MG63 (cell line): ENCODE measurements around the gene MACROD2. TPM values are rescaled to one million over a fixed set of nuclear protein-coding genes. Genes with fewer than 3 reads are reported as not detected.
A peak's percentile ranks its signal among the peaks of the same experiment; 100 is the strongest.
"Not testable (repeated sequence)": the region's sequence is repeated elsewhere in the genome, so short reads cannot be mapped to it uniquely, and the experiment has no call there.

Source experiments
- DNase-seq: peaks from one replicate; pipeline ENCODE4 v3.0.0-alpha.2; 2020
- H3K27me3 ChIP-seq: fragments of 250-450 bp; sonication (Bioruptor Pico); 2 replicates; pipeline ENCODE4 v1.5.1; 2020; ENCODE audit warnings: mild to moderate bottlenecking, moderate library complexity
- H3K36me3 ChIP-seq: fragments of 250-450 bp; sonication (Bioruptor Pico); 2 replicates; pipeline ENCODE4 v1.5.1; 2020; ENCODE audit warnings: mild to moderate bottlenecking, moderate library complexity
- H3K4me3 ChIP-seq: fragments of 250-450 bp; sonication (Bioruptor Pico); 2 replicates; pipeline ENCODE4 v1.5.1; 2020; ENCODE audit warnings: mild to moderate bottlenecking, moderate library complexity
- H3K9me3 ChIP-seq: fragments of 250-450 bp; sonication (Bioruptor Pico); 2 replicates; pipeline ENCODE4 v1.5.1; 2020; ENCODE audit warnings: mild to moderate bottlenecking, moderate library complexity
- total RNA-seq: library from RNA; depleted of rRNA; stranded (reverse); fragments of >200 nt; shearing (Covaris generic); gene quantifications from 2 replicates; pipeline ENCODE4 v1.2.3, GENCODE V29; 2014; ENCODE audit warnings: low replicate concordance

MACROD2 gene
- total RNA-seq, 1 experiment from 2014 or later = 0.66 TPM

DNA sequence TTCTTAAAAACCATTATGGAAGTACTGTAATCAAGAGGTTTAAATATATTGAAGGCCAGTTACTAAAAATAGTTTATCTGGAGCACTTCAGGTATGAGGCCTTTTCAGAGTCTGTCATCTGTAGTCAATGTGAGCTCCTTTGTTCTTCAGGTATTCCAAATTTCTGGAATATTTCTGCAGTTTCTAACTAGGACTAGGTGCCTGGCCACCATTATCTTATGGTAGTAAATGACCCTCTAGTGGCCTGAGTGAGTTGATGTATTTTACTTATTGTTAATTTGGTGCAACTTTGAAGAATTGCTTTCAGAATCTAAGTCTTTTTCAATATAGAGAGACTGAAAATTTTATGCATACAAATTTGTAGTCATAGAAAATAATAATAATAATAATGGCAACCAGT, 437.3 kb downstream of the MACROD2 start:
- Histone ChIP-seq H3K27me3 (no peaks in the 10 kb centered on the region), H3K4me3 (no peak overlapping the region), H3K36me3 (no peaks in the 10 kb centered on the region), H3K9me3 (no peaks in the 10 kb centered on the region)
- no peak for DNase-seq

DNA sequence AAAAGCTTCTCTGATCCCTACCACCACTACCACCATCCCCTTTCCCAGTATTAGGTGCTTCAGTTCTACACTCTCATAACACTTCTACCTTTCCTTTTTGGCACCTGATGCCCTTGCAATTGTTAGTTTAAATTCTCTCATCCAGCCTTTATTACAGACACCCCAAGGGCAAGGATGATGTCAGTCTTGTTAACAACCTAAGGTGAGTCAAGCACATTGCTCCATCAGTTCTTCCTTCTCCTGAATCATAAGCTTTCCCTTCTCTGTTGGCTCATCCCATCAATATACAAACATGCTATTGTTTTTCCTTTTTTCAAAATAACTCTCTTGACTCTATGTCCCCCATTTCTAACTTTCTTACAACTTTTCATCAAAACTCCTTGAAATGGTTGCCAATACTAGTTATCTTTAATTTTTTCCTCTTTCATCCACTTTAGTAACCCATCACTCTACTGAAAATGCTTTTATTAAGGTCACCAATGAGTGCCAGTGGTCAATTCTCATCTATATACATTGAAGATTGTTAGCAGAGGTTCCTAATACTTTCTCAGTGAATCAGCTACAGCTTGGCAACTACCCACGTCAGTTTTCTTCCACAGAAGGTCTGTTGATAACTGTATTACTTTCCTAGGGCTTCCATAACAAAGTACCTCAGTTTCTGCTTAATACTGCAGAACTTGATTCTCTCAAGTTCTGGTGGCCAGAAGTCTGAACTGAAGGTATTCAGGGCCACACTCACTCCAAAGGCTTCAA, 439.2 kb downstream of the MACROD2 start:
- no peaks in the 10 kb centered on the region for H3K27me3 ChIP-seq
- H3K36me3 ChIP-seq = no peaks in the 10 kb centered on the region
- peaks cover 4% of the 10 kb centered on the region; the same call in 1 of the 2 replicates for H3K9me3 ChIP-seq
- no peak overlapping the region for H3K4me3 ChIP-seq
- peak; percentile 6 for DNase-seq

DNA sequence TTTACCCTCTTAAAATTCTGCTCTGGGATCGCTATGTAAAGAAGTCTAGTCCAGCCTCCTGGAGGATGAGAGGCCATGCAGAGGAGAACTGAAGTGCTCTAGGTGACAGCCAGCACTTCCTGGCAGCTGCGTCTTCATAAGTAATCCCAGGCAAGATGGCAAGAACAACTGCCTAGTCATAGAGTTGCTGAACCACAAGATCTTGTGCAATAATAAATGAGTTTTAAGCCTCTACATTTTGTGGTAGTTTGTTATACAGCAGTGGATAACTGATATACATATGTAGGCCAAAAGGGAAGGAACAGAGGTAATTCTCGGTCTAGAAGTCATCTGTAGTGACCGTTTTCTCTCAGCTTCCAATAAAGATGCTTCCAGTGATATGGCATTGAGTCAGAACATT, 445.9 kb downstream of the MACROD2 start:
- no peaks in the 10 kb centered on the region for H3K36me3 ChIP-seq
- H3K9me3 ChIP-seq = peaks cover 4% of the 10 kb centered on the region; the same call in 1 of the 2 replicates
- H3K4me3 ChIP-seq = no peak overlapping the region
- H3K27me3 ChIP-seq = no peaks in the 10 kb centered on the region
- DNase-seq = no peak

DNA sequence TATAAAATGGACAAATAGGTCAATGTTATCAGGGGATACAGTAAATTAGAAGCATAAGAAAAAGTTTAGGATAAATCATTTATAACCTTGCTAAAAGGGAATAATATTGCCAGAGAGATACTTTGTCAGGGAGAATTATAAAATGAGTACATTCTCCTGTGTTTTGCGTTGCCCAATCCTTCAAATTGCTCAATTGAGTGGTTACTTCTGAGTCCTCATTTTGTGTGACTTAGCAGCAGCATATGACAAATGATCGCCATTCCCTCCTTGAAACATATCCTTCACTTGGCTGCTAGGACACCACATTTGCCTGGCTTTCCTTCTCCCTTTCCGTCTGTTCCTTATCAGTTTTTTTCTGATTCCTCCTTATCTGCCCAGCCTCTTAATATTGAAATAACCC, 448.8 kb downstream of the MACROD2 start:
- peaks cover under 1% of the 10 kb centered on the region; the same call in 1 of the 2 replicates for H3K9me3 ChIP-seq
- no peaks in the 10 kb centered on the region for H3K36me3 ChIP-seq
- DNase-seq = no peak
- no peak overlapping the region for H3K4me3 ChIP-seq
- H3K27me3 ChIP-seq = no peaks in the 10 kb centered on the region

DNA sequence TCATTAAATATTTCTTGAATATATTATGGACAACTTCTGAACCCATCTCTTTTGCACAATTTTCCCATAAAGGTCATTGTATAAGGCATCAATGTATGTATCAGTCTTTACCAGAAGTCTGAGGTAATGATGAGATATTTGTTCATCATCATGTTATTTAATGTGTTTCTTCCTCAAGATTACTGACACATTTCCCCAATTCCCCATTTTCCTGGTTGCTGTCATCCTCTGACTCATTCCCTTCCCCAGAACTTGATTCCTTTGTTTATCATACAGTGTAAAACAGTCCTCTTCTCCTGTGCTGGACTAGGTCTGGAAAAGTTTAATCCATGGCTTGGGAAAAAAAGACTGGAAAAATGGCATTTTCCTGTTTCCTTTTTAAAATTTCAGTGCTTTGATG, 450.0 kb downstream of the MACROD2 start:
- Histone ChIP-seq H3K27me3 (no peaks in the 10 kb centered on the region), H3K4me3 (no peak overlapping the region), H3K9me3 (no peaks in the 10 kb centered on the region), H3K36me3 (no peaks in the 10 kb centered on the region)
- DNase-seq = no peak

DNA sequence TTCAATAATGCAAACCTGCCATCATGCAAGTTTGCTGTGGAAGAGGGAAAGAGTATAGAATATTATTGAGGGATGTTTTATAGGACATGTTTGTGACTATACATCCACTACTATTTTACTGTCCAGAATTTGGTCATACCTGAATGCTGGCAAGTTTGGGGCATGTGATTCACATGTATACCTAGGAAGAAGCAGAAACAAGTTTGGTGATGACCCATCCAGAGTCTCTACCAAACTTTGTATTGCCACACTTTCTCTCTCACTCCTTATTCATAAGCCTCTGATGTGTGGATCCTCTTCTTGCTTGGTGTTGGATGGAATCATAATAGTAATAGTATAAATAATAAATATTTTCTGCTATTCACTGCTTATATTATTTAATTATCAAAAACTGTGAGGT, 450.6 kb downstream of the MACROD2 start:
- no peaks in the 10 kb centered on the region for H3K9me3 ChIP-seq
- no peak for DNase-seq
- H3K27me3 ChIP-seq = no peaks in the 10 kb centered on the region
- H3K36me3 ChIP-seq = no peaks in the 10 kb centered on the region
- no peak overlapping the region for H3K4me3 ChIP-seq

DNA sequence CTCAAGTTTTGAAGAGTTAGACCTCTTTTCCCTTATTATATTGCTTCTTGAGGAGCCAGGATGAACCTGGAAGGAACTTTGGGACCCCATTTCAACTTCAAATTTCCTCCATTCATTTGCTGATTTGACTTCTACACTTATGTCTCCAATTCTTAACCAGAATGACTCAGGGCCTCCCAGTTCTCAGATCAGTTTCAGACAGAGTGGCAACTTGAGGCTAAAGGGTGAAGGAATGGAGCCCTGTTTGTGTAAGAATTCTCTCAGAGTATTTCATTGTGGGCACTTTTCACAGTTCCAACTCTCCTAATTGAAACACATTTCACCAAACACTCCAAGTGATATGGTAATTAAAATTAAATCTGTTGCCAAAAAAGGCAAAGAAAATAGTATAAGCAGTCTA, 451.1 kb downstream of the MACROD2 start:
- Histone ChIP-seq H3K27me3 (no peaks in the 10 kb centered on the region), H3K4me3 (no peak overlapping the region), H3K9me3 (no peaks in the 10 kb centered on the region), H3K36me3 (no peaks in the 10 kb centered on the region)
- no peak for DNase-seq

DNA sequence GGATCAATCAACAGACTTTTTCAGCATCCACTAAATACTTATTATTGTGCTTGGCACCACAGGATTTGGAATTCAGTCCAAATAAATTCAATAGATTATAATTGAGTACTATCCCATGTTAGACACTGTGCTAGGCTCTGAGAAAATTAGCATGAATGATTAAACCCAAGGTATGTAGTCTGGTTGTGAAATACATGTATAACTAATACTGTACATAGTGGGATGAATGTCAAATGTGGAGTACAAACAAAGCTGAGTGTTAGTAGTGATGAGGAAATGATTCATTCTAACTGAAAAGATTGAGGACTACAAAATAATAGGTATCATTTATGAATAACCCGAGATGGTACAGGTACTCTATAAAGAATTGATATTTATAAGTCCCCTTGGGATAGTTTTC, 454.0 kb downstream of the MACROD2 start:
- H3K27me3 ChIP-seq = no peaks in the 10 kb centered on the region
- H3K9me3 ChIP-seq = no peaks in the 10 kb centered on the region
- no peak overlapping the region for H3K4me3 ChIP-seq
- H3K36me3 ChIP-seq = no peaks in the 10 kb centered on the region
- DNase-seq = no peak

DNA sequence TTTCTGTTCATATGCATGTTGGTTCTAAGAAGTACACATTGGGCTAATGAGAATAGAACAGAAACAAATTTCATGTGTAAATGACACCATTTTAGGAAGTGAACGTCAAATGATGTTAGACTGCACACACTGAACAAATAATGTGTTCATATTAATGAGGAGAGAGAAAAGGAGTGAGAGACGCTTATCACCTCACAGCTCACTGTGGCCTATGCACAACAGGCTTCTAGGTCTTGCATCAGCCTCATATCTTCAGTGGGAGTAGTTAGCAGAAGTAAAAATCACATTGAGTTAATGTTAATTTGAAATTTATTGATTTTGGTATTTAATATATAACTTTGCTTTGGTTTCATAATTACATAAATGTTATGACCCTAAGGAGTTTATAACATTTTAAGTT, 454.9 kb downstream of the MACROD2 start:
- no peaks in the 10 kb centered on the region for H3K27me3 ChIP-seq
- no peak overlapping the region for H3K4me3 ChIP-seq
- no peaks in the 10 kb centered on the region for H3K9me3 ChIP-seq
- no peaks in the 10 kb centered on the region for H3K36me3 ChIP-seq
- no peak for DNase-seq

DNA sequence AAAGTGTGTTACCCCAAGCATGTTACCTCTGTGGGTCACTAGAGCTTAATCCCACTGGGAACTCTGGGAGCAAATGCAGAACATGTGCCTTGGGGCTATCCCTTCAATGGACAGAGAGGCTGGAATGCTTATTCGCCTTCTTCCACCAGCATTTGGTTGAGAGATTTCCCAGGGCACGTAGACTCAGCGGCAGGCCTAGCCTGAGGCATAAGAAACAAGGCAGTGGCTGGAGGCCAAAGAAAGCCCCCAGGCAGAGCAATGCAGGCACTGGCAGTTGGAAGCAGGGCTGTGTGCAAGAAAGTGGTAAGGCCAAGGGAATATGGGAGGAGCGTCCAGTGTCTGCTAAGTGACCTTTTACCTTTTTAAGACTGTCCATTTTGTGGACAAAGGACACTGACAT, 456.1 kb downstream of the MACROD2 start:
- DNase-seq = no peak
- H3K9me3 ChIP-seq = no peaks in the 10 kb centered on the region
- no peak overlapping the region for H3K4me3 ChIP-seq
- no peaks in the 10 kb centered on the region for H3K36me3 ChIP-seq
- H3K27me3 ChIP-seq = no peaks in the 10 kb centered on the region

DNA sequence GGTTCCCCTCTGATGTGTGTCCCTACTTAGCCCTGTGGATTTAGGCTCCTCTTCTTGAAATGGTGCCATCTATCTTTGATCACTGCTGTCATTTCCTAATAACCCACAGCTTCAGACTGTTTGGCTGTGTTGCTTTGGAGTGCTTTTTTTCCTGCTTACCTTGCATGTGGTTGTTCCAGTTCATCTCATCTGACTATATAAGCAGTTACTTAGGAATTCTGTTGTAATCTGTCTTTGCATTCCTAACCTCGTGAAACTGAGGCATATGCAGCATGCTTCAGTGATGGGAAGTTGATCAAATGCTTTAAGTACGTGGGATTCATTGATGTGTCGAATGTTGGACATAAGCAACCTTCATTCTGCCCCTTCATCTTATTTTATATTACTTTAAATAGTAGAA, 457.9 kb downstream of the MACROD2 start:
- Histone ChIP-seq H3K27me3 (no peaks in the 10 kb centered on the region), H3K36me3 (no peaks in the 10 kb centered on the region), H3K4me3 (no peak overlapping the region), H3K9me3 (no peaks in the 10 kb centered on the region)
- DNase-seq = no peak

DNA sequence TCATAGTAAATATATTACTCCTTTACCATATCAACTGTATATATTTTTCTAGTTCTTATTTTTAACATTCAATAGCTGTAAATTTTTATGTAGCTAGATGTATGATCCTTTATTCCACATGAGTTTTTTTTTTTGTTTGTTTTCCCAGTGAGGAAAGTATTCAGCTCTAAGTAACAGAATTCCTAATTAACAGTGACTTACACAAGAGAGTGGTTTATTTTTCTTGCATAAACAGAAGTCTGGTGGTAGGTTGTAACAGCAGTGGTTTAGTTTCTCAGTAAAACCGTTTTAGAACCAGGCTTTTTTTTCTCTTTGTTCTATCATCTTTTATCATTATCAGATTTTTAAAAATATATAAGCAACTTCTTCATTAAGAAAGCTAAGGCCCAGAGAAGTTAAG, 459.0 kb downstream of the MACROD2 start:
- no peaks in the 10 kb centered on the region for H3K36me3 ChIP-seq
- H3K4me3 ChIP-seq = no peak overlapping the region
- DNase-seq = no peak
- no peaks in the 10 kb centered on the region for H3K9me3 ChIP-seq
- H3K27me3 ChIP-seq = no peaks in the 10 kb centered on the region

DNA sequence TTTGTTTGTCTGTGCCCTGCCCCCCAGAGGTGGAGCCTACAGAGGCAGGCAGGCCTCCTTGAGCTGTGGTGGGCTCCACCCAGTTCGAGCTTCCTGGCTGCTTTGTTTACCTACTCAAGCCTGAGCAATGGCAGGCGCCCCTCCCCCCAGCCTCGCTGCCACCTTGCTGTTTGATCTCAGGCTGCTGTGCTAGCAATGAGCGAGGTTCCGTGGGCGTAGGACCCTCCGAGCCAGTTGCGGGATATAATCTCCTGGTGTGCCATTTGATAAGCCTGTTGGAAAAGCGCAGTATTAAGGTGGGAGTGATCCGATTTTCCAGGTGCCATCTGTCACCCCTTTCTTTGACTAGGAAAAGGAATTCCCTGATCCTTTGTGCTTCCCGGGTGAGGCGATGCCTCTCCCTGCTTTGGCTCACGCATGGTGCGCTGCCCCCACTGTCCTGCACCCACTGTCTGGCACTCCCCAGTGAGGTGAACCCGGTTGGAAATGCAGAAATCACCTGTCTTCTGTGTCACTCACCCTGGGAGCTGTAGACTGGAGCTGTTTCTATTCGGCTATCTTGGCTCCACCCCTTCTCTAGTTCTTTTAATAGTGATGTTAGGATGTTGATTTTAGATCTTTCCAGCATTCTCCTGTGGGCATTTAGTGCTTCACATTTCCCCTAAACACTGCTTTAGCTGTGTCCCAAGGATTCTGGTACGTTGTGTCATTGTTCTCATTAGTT, 471.9 kb downstream of the MACROD2 start:
- not testable (repeated sequence) for H3K27me3 ChIP-seq, DNase-seq, H3K9me3 ChIP-seq, H3K36me3 ChIP-seq, H3K4me3 ChIP-seq

DNA sequence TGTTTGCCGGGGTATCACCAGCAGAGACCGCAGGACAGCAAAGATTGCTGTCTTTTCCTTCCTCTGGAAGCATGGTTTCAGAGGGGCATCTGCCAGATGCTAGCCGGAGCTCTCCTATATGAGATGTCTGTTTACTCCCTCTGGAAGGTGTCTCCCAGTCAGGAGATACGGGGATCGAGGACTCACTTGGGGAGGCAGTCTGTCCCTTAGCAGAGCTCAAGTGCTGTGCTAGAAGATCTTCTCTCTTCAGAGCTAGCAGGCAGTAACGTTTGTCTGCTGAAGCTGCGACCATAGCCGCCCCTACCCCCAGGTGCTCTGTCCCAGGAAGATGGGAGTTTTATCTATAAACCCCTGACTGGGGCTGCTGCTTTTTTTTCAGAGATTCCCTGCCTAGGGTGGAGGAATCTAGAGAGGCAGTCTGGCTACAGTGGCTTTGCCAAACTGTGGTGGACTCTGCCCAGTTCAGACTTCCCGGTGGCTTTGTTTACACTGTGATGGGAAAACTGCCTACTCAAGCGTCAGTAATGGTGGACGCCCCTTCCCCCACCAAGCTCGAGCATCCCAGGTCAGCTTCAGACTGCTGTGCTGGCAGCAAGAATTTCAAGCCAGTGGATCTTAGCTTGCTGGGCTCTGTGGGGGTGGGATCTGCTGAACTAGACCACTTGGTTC, 475.0 kb downstream of the MACROD2 start:
- Histone ChIP-seq H3K36me3 (no peaks in the 10 kb centered on the region), H3K27me3 (no peaks in the 10 kb centered on the region), H3K4me3 (no peak overlapping the region), H3K9me3 (no peaks in the 10 kb centered on the region)
- peak; percentile 35 for DNase-seq

DNA sequence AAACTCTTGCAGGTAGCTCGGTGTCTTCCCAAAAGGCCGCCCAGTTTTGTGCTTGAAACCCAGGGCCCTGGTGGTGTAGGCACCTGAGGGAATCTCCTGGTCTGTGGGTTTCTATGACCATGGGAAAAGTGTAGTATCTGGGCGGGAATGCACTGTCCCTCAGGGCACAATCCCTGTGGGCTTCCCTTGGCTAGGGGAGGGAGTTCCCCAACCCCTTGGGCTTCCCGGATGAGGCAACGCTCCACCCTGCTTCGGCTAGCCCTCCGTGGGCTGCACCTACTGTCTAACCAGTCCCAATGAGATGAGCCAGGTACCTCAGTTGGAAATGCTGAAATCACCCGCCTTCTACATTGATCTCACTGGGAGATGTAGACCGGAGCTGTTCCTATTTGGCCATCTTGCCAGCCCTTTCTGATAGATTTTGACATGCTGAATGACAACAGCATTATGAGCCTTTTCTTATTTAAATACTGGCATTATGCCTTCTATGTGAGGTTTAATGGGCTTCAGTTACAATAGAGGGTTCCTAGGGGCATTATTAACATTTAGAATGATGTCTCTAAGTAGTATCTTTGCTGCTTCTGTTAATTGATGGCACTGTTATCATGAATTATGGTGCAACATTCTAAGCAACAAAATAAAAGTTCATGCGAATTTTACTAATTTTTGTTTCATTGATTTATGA, 475.8 kb downstream of the MACROD2 start:
- DNase-seq = no peak

DNA sequence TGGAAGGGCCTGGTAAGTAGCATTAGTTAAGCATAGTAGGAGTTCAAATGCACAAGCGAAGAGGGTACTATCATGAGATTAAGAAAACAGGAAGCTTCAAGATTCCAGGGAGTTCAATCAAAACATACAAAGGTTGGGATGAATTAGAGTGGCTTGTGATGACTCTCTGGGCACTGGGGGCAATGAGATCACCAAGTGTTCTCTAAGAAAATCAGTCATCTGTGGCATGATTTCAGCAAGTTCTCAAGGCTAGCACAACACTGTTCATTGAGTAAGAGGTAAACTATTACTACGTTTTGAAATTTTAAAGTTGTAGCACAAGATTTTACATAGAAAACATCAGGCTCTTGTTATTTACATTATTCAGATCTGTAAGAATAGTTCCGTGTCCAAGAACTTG, 481.8 kb downstream of the MACROD2 start:
- no peaks in the 10 kb centered on the region for H3K36me3 ChIP-seq
- DNase-seq = peak; percentile 56
- H3K4me3 ChIP-seq = no peak overlapping the region
- no peaks in the 10 kb centered on the region for H3K27me3 ChIP-seq
- no peaks in the 10 kb centered on the region for H3K9me3 ChIP-seq

More for the DNA sequence above, 475.8 kb downstream of the MACROD2 start:
- Histone ChIP-seq H3K9me3 (no peaks in the 10 kb centered on the region), H3K4me3 (no peak overlapping the region), H3K27me3 (no peaks in the 10 kb centered on the region), H3K36me3 (no peaks in the 10 kb centered on the region)

DNA sequence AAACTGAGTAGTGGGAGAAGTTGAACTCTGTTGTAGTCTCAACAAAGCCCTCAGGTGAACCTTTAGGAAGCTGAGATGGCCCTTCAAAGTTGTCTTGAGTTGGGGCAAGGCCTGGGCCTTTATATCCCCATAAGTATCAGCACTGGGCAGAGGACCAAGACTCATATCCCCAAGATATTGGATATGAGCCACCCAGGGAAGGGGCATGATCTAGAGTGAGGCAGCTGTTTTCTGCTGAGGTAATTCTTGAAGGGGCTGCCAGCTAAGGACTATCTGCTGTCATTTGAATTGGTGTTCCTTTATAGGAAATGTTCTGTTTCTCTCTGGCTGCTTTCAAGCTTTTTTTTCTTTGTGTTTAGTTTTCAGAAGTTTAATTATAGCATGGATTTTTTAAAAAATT, 482.8 kb downstream of the MACROD2 start:
- no peaks in the 10 kb centered on the region for H3K9me3 ChIP-seq
- no peaks in the 10 kb centered on the region for H3K27me3 ChIP-seq
- H3K4me3 ChIP-seq = no peak overlapping the region
- DNase-seq = peak; percentile 10
- H3K36me3 ChIP-seq = no peaks in the 10 kb centered on the region
